GM12891 (cell line): ENCODE results near the gene EHD2.

Experiments
- POLR2A ChIP-seq: IDR thresholded peaks from 2 replicates; pipeline ENCODE4 v1.6.1; 2011; ENCODE audit warnings: low read depth, low read length, control low read depth
- POLR2AphosphoS5 ChIP-seq: IDR thresholded peaks from 2 replicates; pipeline ENCODE4 v1.6.1; 2011; ENCODE audit warnings: low read depth, low read length, control low read depth
- TAF1 ChIP-seq: IDR thresholded peaks from 2 replicates; pipeline ENCODE4 v1.6.1; 2011; ENCODE audit warnings: low read depth, low read length, control low read depth

DNA sequence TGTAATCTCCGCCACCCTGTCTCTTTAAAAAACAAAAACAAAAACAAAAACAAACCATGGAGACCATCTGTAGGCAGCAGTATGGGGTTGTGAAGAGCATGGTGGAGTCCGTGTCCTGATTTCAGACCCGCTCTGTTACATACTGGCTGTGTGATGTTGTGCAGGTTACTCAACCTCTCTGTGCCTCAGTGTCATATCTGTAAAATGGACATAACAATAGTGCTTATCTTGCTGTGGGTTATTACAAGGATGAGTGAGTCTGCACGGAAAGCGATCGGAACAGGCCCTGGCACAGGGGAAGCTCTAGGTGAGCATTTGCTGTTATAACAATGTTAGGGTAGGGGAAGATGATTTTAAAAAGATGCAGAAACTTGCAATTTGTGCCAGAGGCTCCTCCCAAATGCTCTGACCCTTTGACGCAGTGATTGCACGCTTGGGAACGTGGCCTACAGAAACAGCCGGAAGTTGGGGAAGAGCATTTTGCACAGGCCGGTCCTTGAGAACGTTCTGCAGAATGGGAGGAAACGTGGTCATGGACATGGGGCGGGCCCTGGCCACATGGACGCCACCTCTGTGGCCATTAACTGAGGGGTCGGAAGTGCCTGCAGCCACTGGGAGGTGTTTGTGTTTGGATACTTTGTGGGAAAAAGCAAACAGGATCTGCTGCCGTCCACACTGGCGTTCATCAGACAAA, 49.5 kb downstream of the EHD2 start:
- TF ChIP-seq POLR2AphosphoS5 (no peak), TAF1 (no peak), POLR2A (no peak)
